Mesenchymal stem cell (in vitro differentiated cells and primary cell): ENCODE measurements around the gene MOBP.

Source experiments
- DNase-seq: peaks from one replicate; pipeline ENCODE4 v3.0.0-alpha.2; 2013
- H2AFZ ChIP-seq: one replicate; pipeline ENCODE4 v1.6.1; 2013; ENCODE audit warnings: low read depth, mild to moderate bottlenecking, control low read depth, inconsistent platforms, low read length, moderate library complexity
- H2AK5ac ChIP-seq: 2 replicates; pipeline ENCODE4 v1.6.1; 2013; ENCODE audit warnings: low read length, moderate library complexity, mild to moderate bottlenecking, inconsistent platforms; ENCODE audit not compliant: severe bottlenecking
- H2BK120ac ChIP-seq: one replicate; pipeline ENCODE4 v1.6.1; 2013; ENCODE audit warnings: low read depth, mild to moderate bottlenecking, inconsistent platforms, low read length, moderate library complexity
- H2BK12ac ChIP-seq, 2 experiments: one replicate each; pipeline ENCODE4 v1.6.1; 2013; ENCODE audit warnings: inconsistent platforms in 2 of 2, low read length in 2 of 2, mild to moderate bottlenecking in 2 of 2, moderate library complexity in 2 of 2, control low read depth in 1 of 2
- H2BK15ac ChIP-seq: one replicate; pipeline ENCODE4 v1.6.1; 2013; ENCODE audit warnings: mild to moderate bottlenecking, low read depth, inconsistent platforms; ENCODE audit not compliant: poor library complexity, severe bottlenecking
- H2BK5ac ChIP-seq: 2 replicates; pipeline ENCODE4 v1.6.1; 2013; ENCODE audit warnings: low read depth, mild to moderate bottlenecking, low read length, control low read depth, inconsistent platforms; ENCODE audit not compliant: poor library complexity, severe bottlenecking
- H3K14ac ChIP-seq, 2 experiments: one replicate each; pipeline ENCODE4 v1.6.1; 2013; ENCODE audit warnings: inconsistent platforms in 2 of 2, low read length in 2 of 2, control low read depth in 1 of 2, mild to moderate bottlenecking in 1 of 2, moderate library complexity in 1 of 2
- H3K18ac ChIP-seq, 2 experiments: one replicate each; pipeline ENCODE4 v1.6.1; 2013; ENCODE audit warnings: inconsistent platforms in 2 of 2, low read length in 2 of 2, control low read depth in 1 of 2, low read depth in 1 of 2, mild to moderate bottlenecking in 1 of 2
- H3K23ac ChIP-seq, 2 experiments: one replicate each; pipeline ENCODE4 v1.6.1; 2013; ENCODE audit warnings: inconsistent platforms in 2 of 2, low read length in 2 of 2, mild to moderate bottlenecking in 2 of 2, moderate library complexity in 2 of 2, control low read depth in 1 of 2
- H3K27ac ChIP-seq: 2 replicates; pipeline ENCODE4 v1.5.1; 2013; ENCODE audit warnings: mild to moderate bottlenecking, moderate library complexity, low read length, control low read depth, inconsistent platforms; ENCODE audit not compliant: poor library complexity, severe bottlenecking
- H3K27me3 ChIP-seq, 2 experiments: 2 replicates each; pipeline versions ENCODE4 v1.6.1 to v1.7.0; 2013; ENCODE audit warnings: low read length in 2 of 2, mild to moderate bottlenecking in 2 of 2, moderate library complexity in 2 of 2, control low read depth in 1 of 2, inconsistent platforms in 1 of 2; ENCODE audit not compliant: control insufficient read depth in 1 of 2, insufficient read depth in 1 of 2
- H3K36me3 ChIP-seq, 2 experiments: 2 replicates each; pipeline versions ENCODE4 v1.6.1 to v1.7.0; 2013; ENCODE audit warnings: low read length in 2 of 2, control low read depth in 1 of 2, inconsistent platforms in 1 of 2, low read depth in 1 of 2, mild to moderate bottlenecking in 1 of 2; ENCODE audit not compliant: insufficient read depth in 2 of 2, control insufficient read depth in 1 of 2
- H3K4ac ChIP-seq, 2 experiments: one replicate each; pipeline ENCODE4 v1.6.1; 2013; ENCODE audit warnings: inconsistent platforms in 2 of 2, low read length in 2 of 2, mild to moderate bottlenecking in 2 of 2, moderate library complexity in 2 of 2, control low read depth in 1 of 2, low read depth in 1 of 2
- H3K4me1 ChIP-seq: 2 replicates; pipeline ENCODE4 v1.6.1; 2013; ENCODE audit warnings: low read depth, low read length, control low read depth; ENCODE audit not compliant: control insufficient read depth, insufficient read depth
- H3K4me2 ChIP-seq: 2 replicates; pipeline ENCODE4 v1.6.1; 2013; ENCODE audit warnings: low read length, mild to moderate bottlenecking, inconsistent platforms; ENCODE audit not compliant: poor library complexity, severe bottlenecking
- H3K4me3 ChIP-seq, 2 experiments: 2 replicates each; pipeline versions ENCODE4 v1.5.1 to v1.7.0; 2013; ENCODE audit warnings: low read length in 2 of 2, mild to moderate bottlenecking in 2 of 2, control low read depth in 1 of 2, low read depth in 1 of 2; ENCODE audit not compliant: insufficient read depth in 1 of 2
- H3K79me1 ChIP-seq: replicated peaks from 2 replicates; pipeline ENCODE4 v1.6.1; 2013; ENCODE audit warnings: mild to moderate bottlenecking, control low read depth, low read length, inconsistent platforms; ENCODE audit not compliant: poor library complexity, severe bottlenecking
- H3K9ac ChIP-seq: 2 replicates; pipeline ENCODE4 v1.7.0; 2013; ENCODE audit warnings: mild to moderate bottlenecking, low read length, moderate library complexity
- H3K9me3 ChIP-seq: 2 replicates; pipeline ENCODE4 v1.7.0; 2013; ENCODE audit warnings: mild to moderate bottlenecking, low read length; ENCODE audit not compliant: control insufficient read depth
- H4K8ac ChIP-seq: one replicate; pipeline ENCODE4 v1.6.1; 2013; ENCODE audit warnings: inconsistent platforms, mild to moderate bottlenecking, low read length, moderate library complexity
- H4K91ac ChIP-seq: one replicate; pipeline ENCODE4 v1.6.1; 2013; ENCODE audit warnings: mild to moderate bottlenecking, low read length, inconsistent platforms
- WGBS: methylation state at CpG from one replicate; pipeline ENCODE4 v1.1.7; 2013; ENCODE audit warnings: mixed read lengths; 5-methylcytosine and 5-hydroxymethylcytosine counted together

MOBP gene

DNA sequence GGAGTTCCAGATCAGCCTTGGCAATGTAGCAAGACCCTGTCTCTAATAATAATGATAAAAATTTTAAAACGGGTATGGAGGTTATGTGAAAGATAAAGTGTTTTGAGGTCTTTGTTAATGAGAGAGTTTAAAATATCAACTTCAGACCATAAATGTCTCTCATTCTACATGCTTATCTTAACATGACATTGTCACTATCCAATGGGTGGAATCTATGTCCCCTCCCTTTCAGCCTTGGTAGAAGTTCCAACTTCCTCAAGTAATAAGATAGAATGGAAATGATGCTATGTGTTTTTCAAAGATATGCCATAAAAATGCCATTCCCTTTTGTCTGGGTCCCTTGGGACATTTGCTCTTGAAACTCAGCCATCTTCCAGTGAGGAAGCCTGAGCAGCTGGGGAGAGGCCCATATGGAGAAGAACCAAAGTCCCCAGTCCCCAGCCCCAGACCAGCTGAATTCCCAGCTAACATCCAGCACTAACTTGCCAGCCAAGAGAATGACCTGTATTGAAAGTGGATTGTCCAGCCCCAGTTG is 44.0 kb upstream of the MOBP start:
- H3K23ac ChIP-seq = no peak overlapping the region
- H2BK120ac ChIP-seq = no peak overlapping the region
- no peaks in the 10 kb centered on the region for H3K4me1 ChIP-seq
- no peak overlapping the region for H3K14ac ChIP-seq
- H2AFZ ChIP-seq = no peak overlapping the region
- no peaks in the 10 kb centered on the region for H3K27me3 ChIP-seq
- H2BK5ac ChIP-seq = no peak overlapping the region
- no peak for DNase-seq
- whole genome bisulfite sequencing = no CpG with 5 or more reads among the region's 1 CpG
- H3K4ac ChIP-seq = no peak overlapping the region
- no peaks in the 10 kb centered on the region for H3K36me3 ChIP-seq
- no peaks in the 10 kb centered on the region for H3K79me1 ChIP-seq
- H3K18ac ChIP-seq = peak overlapping the region in 1 of 2 experiments; percentile 12
- H4K91ac ChIP-seq = no peak overlapping the region
- H2AK5ac ChIP-seq = no peak overlapping the region
- no peak overlapping the region for H2BK12ac ChIP-seq
- H3K4me2 ChIP-seq = peak overlapping the region; percentile 19
- no peak overlapping the region for H3K27ac ChIP-seq
- no peak overlapping the region for H4K8ac ChIP-seq
- H3K4me3 ChIP-seq = no peak overlapping the region
- no peaks in the 10 kb centered on the region for H3K9me3 ChIP-seq
- no peak overlapping the region for H2BK15ac ChIP-seq
- no peak overlapping the region for H3K9ac ChIP-seq

DNA sequence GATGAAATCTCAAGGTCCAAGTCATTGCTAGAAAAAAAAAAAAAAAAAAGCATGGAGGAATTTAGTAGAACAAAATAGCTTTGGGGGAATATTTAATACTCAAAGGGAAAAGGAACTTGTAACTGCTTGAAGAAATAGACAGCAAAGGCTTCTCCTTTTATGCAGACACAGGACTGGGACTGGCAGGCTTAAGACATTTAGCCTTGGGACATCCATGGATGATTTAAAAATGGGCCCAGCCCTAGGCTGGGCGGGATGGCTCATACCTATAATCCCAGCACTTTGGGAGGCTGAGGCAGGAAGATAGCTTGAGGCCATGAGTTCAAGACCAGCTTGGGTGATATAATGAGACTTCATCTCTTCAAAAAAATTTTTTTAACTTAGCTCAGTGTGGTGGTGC is 41.2 kb upstream of the MOBP start:
- H4K91ac ChIP-seq = no peak overlapping the region
- no peak overlapping the region for H3K23ac ChIP-seq
- H2BK15ac ChIP-seq = no peak overlapping the region
- no peak for DNase-seq
- H3K27ac ChIP-seq = no peak overlapping the region
- no peak overlapping the region for H2BK5ac ChIP-seq
- H3K14ac ChIP-seq = no peak overlapping the region
- no peak overlapping the region for H2BK12ac ChIP-seq
- WGBS = 88% methylated on average over 1 of the region's 1 CpG
- H2AFZ ChIP-seq = no peak overlapping the region
- no peak overlapping the region for H3K4me3 ChIP-seq
- H4K8ac ChIP-seq = no peak overlapping the region
- H3K9me3 ChIP-seq = no peaks in the 10 kb centered on the region
- no peak overlapping the region for H3K18ac ChIP-seq
- no peak overlapping the region for H2BK120ac ChIP-seq
- H3K36me3 ChIP-seq = no peaks in the 10 kb centered on the region
- H2AK5ac ChIP-seq = no peak overlapping the region
- no peaks in the 10 kb centered on the region for H3K79me1 ChIP-seq
- H3K4me1 ChIP-seq = peaks cover 10% of the 10 kb centered on the region
- no peaks in the 10 kb centered on the region for H3K27me3 ChIP-seq
- H3K9ac ChIP-seq = no peak overlapping the region
- H3K4ac ChIP-seq = no peak overlapping the region
- H3K4me2 ChIP-seq = no peak overlapping the region

DNA sequence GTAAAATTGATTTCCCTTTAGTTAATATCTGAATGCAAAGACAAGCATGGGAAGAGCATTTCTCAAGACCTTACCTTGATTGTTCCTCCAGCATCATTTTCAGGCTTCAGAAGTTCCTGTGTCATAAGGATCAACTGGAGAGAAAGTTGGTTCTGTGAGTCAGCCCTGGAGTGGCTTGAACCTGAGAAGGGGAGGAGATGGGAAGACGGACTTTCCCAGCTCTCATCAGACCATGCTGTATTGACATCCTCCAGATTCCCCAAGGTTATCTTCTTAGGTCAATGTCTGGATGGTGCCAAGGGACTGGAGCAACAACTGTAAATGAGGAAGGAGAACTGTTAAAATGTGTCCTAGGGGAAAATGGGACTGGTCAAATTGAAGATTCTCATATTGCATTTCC is 40.0 kb upstream of the MOBP start:
- Histone ChIP-seq H3K9ac (no peak overlapping the region), H3K14ac (no peak overlapping the region), H2AFZ (no peak overlapping the region), H3K9me3 (no peaks in the 10 kb centered on the region), H3K4me2 (no peak overlapping the region), H4K8ac (no peak overlapping the region), H2BK12ac (no peak overlapping the region), H2BK120ac (no peak overlapping the region), H4K91ac (no peak overlapping the region), H2AK5ac (no peak overlapping the region), H3K27me3 (no peaks in the 10 kb centered on the region), H2BK15ac (no peak overlapping the region), H3K18ac (no peak overlapping the region), H3K4me3 (no peak overlapping the region), H3K36me3 (no peaks in the 10 kb centered on the region), H3K4me1 (peaks cover 10% of the 10 kb centered on the region), H3K27ac (no peak overlapping the region), H3K4ac (no peak overlapping the region), H2BK5ac (no peak overlapping the region), H3K79me1 (no peaks in the 10 kb centered on the region), H3K23ac (no peak overlapping the region)
- DNase-seq = peak; percentile 40
- no CpG with 5 or more reads among the region's 1 CpG for WGBS

DNA sequence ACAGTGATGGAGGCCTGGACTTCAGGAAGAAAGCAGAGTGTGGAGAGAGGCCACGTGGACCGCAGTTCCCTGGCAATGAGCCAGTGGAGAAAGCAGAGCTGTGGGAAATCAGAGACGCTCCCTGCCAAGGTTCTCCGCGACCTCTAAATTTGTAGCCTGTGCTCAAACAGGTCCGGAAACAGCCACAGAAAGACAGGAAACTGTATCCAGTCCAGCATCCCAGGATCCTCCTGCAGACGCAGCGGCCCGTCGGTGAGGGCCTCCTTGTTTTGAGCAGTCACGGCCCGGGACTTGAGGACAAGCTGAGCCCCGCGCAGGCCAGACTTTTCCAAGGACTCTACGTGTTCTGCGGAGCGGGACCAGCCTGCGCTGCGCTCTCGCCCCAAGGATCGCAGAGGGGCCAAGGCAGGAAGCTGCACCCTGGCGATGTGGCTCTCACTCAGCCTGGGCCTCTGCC is 38.7 kb upstream of the MOBP start:
- no peaks in the 10 kb centered on the region for H3K79me1 ChIP-seq
- no peak overlapping the region for H3K23ac ChIP-seq
- no peak overlapping the region for H3K14ac ChIP-seq
- no peak overlapping the region for H2BK12ac ChIP-seq
- no peak overlapping the region for H3K9ac ChIP-seq
- H2BK5ac ChIP-seq = no peak overlapping the region
- no peak overlapping the region for H4K91ac ChIP-seq
- no peak overlapping the region for H3K4ac ChIP-seq
- H2AFZ ChIP-seq = no peak overlapping the region
- no peak overlapping the region for H2BK120ac ChIP-seq
- H2BK15ac ChIP-seq = no peak overlapping the region
- H3K4me1 ChIP-seq = peaks cover 14% of the 10 kb centered on the region
- H4K8ac ChIP-seq = no peak overlapping the region
- H3K4me2 ChIP-seq = no peak overlapping the region
- H3K9me3 ChIP-seq = no peaks in the 10 kb centered on the region
- no peaks in the 10 kb centered on the region for H3K36me3 ChIP-seq
- H3K4me3 ChIP-seq = no peak overlapping the region
- no peaks in the 10 kb centered on the region for H3K27me3 ChIP-seq
- WGBS = 91% methylated on average over 22 of the region's 22 CpGs
- DNase-seq = no peak
- no peak overlapping the region for H2AK5ac ChIP-seq
- no peak overlapping the region for H3K27ac ChIP-seq
- no peak overlapping the region for H3K18ac ChIP-seq
